Forelimb muscle (tissue), 1 donor: Measurements from ENCODE around the gene FN1. TPM values are rescaled to one million over a fixed set of nuclear protein-coding genes. Genes with fewer than 3 reads are reported as not detected.
"Not testable (repeated sequence)": the region's sequence is repeated elsewhere in the genome, so short reads cannot be mapped to it uniquely, and the experiment has no call there.

Experiments used
- DNase-seq: peaks from one replicate; pipeline ENCODE4 v3.0.0-alpha.2; 2013; ENCODE audit warnings: low read depth
- polyA plus RNA-seq: library from polyadenylated mRNA; unstranded; fragments of 120-200 nt; gene quantifications from one replicate; pipeline ENCODE4 v1.2.1, GENCODE V29; 2013; ENCODE audit not compliant: insufficient read length

The FN1 gene
- polyA plus RNA-seq, 1 donor: 410 TPM

GRCh38 chr2:215422676-215423075 is 13.2 kb downstream of the FN1 start:
- no peak for DNase-seq

GRCh38 chr2:215421859-215422461 is 13.9 kb downstream of the FN1 start:
- no peak for DNase-seq

DNA sequence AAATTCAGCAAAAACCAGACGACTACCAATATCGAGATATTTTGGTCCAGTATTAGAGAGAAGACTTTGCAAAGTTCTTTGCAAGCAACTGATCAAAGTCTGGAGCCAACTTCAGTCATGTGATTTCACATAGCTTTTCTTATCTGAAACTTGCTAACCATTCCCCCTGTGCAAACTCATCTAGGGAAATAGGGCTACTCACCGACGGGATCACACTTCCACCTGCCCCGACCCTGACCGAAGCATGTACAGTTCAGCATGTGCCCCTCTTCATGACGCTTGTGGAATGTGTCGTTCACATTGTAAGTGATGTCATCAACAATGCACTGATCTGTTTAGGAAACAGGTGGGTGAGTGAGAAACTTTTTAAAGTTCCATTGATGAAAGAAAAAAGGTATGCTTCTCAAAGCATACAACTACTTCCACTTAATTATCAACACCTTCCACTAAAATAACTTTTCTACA is 15.4 kb downstream of the FN1 start:
- no peak for DNase-seq

DNA sequence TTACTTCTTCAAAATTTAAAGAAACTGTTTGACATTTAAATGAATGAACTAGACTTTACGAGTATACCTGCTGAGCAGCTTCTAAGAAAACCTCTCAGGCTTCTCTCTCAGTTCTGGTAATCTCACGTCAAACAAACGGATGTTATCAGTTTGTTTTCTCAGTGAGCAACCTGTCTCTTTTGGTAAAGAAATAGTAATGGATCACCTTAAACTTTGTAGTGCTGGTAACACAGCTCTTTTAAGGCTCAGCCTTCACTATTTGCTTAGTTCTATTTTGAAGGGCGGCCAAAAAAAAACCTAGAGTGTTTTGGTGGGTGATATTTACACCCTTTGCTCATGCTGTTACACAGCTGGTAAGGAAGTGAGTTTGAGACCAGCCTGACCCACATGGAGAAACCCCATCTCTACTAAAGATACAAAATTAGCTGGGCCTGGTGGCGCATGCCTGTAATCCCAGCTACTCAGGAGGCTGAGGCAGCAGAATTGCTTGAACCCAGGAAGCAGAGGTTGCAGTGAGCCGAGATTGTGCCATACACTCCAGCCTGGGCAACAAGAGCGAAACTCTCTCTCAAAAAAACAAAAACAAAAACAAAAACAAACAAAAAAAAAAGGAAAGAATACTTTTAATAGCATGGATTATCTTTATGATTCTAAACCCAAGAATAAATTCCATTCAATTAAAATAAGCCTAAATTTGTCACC is 15.9 kb downstream of the FN1 start:
- no peak for DNase-seq

DNA sequence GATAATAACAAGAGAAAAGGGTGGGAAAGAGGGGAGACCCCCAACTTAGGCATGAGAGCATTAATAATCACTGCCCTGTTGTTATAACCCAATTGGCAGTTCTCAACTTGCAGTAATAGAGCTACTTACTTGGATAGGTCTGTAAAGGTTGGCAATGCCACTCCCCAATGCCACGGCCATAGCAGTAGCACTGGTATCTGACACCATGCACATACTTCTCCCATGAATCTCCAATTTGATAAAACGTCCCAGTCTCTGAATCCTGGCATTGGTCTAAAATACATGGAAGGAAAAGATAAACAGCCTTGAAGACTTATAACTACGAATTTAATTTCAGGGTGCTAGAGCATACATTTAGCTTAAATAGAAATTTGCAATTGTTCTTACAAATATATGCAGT is 16.8 kb downstream of the FN1 start:
- no peak for DNase-seq

DNA sequence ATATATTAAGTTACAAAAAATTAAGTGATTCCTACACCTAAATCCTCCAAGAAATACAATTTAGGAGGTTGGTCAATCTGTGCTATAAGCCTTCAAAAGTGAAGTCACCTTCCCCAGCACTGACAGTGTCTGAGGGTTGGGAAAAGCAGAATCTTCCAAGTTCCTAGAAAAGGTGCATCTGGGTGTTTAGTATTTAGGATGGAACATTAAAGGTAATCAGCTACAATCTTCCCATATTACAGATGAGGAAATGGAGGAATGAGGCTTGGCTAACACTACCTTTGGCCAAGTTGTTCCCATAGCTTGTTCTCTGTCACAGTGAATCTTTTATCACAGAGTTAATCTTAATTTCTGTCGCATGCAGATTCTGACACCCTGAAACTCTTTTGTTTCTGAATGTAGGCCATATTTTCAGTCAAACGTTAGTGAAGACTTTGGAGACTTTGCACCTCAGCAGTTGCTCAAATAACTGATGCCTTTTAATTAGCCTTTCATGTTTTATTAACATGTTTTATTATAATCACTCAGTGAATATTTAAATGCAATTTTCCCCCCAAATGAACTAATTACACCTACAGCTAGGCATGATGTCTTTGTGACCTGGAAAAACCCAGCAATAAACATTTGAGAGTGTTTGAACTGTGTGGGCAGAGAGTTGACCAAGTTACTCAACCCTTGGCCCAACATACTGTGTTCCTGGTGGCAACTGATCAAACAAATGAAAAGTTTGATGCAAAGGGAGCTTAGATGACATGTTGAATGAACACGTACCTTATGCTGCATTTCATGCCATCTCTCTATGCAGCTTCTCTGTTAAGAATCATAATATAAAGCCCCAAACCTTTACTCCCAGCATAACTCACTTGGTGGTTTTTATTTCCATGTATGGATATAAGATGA is 17.6 kb downstream of the FN1 start:
- DNase-seq: no peak

- DNase-seq: no peak
Observed at GRCh38 chr2:215417400-215417951, 18.4 kb downstream of the FN1 start.

GRCh38 chr2:215416656-215417055 is 19.2 kb downstream of the FN1 start:
- DNase-seq: no peak

- DNase-seq: no peak
Observed at GRCh38 chr2:215415820-215416577, 19.9 kb downstream of the FN1 start.

DNA sequence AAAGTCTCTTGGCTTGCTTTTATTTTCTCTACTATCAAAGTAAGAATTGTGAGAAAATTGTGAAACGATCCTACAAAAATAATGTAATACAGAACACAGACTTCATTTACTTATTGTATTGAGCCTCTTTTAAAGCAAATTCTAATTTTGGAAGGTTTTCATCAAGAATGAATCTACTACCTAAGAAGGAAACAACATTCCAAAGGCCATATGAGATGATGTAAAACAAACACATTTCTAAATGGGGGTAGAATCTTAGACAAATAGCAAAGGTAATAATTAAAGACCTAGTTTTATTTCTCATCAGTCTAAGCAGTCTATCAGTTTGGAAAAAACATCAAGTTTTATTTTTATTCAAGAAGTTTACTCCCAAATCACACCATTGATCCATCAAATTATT is 20.6 kb downstream of the FN1 start:
- DNase-seq: no peak

GRCh38 chr2:215414674-215415073 is 21.2 kb downstream of the FN1 start:
- no peak for DNase-seq

- DNase-seq: no peak
Observed at GRCh38 chr2:215413974-215414373, 21.9 kb downstream of the FN1 start.

DNA sequence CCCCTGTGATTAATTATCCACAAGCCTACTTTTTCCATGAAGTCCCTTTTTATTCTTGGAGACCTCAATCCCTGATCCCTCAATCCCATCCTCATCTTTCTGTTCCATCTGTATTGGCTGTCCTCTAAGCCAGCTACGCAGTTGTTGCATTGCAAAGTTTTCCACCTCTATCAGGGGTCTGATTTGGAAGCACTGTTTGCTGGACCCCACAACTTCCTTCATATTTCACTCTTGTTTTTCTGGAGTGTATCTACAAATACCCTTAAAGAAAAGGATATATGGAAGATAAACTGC is 22.4 kb downstream of the FN1 start:
- no peak for DNase-seq

DNA sequence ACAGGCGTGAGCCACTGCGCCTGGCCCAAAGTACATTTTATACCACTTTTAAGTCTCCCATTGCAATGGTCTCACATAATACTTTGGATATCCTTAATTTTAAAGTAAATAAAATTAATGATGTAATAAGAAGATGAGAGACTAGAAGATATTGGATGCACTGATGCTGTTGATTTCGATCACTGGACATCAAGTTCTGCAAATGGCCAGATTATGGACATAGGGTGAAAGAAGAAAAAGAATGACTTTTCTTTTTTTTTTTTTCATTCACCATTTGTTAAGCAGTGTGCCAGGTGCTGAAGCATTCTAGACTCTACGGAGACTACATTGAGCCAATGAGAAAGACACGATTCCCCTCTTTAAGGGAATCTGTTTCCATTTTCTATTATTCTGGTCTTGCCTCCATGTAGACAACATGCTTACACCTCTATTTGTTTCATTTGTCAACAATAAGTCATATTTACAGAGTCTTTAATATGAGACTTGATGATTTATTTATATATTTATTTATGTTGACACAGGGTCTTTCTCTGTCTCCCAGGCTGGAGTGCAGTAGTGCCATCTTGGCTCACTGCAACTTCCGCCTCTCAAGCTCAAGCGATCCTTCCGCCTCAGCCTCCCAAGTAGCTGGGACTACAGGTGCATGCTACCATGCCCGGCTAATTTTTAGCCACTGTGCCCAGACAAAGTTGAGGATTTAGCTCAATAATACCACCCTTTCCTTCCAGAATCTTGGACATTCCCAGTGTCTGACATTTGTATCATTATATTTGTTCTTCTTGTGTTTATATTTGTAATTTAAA is 23.7 kb downstream of the FN1 start:
- DNase-seq: no peak

DNA sequence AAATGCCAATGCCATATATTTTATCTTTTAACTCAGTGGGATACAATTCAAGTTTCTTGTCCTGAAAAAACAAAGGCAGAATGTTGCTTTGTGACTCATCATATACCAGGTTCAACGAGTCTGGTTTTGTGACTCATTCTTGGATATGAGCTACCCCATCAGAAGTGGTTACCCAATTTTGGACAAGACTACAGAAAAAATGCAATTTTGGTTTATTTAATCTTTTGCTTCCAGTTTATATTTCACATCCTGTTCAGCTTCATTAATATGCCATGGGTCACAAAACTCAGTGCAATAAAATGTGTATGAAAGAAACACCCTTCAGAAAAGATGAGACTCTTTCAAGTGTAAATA is 25.0 kb downstream of the FN1 start:
- no peak for DNase-seq

DNA sequence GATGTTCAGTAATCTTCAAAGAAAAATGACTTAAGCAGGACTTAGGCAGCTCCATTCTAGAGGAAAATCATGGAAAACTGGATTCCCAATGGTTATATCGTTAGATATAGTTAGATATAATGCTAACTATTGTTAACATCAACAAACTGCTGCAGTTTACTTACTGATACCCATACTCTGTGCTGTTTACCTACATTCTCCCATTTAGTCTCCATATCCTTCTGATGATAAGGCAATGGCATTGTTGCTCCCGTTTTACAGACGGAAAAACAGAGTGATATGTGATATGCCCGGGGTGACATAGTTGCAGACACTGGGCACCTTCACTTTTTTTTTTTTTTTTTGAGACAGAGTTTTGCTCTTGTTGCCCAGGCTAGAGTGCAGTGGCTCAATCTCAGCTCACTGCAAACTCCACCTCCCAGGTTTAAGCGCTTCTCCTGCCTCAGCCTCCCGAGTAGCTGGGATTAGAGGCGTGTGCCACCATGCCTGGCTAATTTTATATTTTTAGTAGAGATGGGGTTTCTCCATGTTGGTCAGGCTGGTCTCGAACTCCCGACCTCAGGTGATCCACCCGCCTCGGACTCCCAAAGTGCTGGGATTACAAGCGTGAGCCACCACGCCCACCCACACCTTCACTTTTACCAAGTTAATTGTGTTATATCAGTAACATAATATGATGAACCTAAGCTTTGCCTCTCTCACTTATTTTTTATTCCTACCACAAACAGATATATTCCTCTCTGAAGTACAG is 25.5 kb downstream of the FN1 start:
- DNase-seq: not testable (repeated sequence)

- no peak for DNase-seq
Observed at GRCh38 chr2:215409331-215410127, 26.3 kb downstream of the FN1 start.

DNA sequence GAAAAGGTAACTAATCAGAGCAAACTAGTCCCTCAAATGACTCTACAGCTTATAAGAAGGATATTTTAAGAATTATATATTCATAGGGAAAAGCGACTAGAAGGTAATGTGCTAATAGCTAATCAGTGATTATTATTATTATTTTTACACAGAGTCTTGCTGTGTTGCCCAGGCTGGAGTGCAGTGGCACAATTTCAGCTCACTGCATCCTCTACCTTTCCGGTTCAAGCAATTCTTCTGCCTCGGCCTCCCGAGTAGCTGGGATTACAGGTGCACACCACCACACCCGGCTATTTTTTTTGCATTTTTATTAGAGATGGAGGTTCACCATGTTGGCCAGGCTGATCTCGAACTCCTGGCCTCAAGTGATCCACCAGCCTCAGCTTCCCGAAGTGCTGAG is 27.4 kb downstream of the FN1 start:
- not testable (repeated sequence) for DNase-seq

GRCh38 chr2:215407590-215408264 is 28.1 kb downstream of the FN1 start:
- no peak for DNase-seq
